NCI-H1417 (cell line): ENCODE measurements around the gene GLCE.

Experiments
- DNase-seq, 3 experiments: peaks; one replicate each; lab custom pipeline; 2025; lab: John Stamatoyannopoulos, UW

GLCE gene

GRCh38 chr15:69320977-69321554 lies 160.6 kb downstream of the GLCE start:
- DNase-seq: no peak
